ENCODE results near the gene PCDHA6. TPM values are rescaled to one million over a fixed set of nuclear protein-coding genes. Genes with fewer than 3 reads are reported as not detected.

The PCDHA6 gene
- total and polyA plus RNA-seq, 10 of the 15 experiments (the other 5 are each of a cell fraction or from before 2014, with no cell fraction given): 0.09 TPM; not detected in 9

DNA sequence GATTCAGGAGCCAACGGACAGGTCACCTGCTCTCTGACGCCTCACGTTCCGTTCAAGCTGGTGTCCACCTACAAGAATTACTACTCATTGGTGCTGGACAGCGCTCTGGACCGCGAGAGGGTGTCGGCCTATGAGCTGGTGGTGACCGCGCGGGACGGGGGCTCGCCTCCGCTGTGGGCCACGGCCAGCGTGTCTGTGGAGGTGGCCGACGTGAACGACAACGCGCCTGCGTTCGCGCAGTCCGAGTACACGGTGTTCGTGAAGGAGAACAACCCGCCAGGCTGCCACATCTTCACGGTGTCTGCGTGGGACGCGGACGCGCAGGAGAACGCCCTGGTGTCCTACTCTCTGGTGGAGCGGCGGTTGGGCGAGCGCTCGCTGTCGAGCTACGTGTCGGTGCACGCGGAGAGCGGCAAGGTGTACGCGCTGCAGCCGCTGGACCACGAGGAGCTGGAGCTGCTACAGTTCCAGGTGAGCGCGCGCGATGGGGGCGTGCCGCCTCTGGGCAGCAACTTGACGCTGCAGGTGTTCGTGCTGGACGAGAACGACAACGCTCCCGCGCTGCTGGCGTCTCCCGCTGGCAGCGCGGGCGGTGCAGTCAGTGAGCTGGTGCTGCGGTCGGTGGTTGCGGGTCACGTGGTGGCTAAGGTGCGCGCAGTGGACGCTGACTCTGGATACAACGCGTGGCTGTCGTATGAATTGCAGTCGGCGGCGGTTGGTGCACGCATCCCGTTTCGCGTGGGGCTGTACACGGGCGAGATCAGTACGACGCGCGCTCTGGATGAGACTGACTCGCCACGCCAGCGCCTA is 29.6 kb downstream of the PCDHA6 start:
- no peak overlapping the region for H3K4me2 ChIP-seq (ENCODE audit: control insufficient read depth, insufficient read depth)
- no TSS peak for BruUV-seq (replicated peaks)
- SMC1A ChIA-PET (ENCODE audit: uncharacterized antibody, unreplicated experiment): no interaction called here
- H3K36me3 ChIP-seq (ENCODE audit: control insufficient read depth in 2 of 2, insufficient read depth in 2 of 2, low read length in 1 of 2): no peaks in the 10 kb centered on the region
- H3K4me3 ChIP-seq: no peak overlapping the region
- ATAC-seq: no peak
- no peaks in the 10 kb centered on the region for H3K4me1 ChIP-seq (ENCODE audit: control insufficient read depth, insufficient read depth, low read length)
- 91% methylated on average over 88 of the region's 94 CpGs for WGBS (ENCODE audit: insufficient coverage, insufficient replicate concordance, low lambda C conversion rate, missing lambda C conversion rate)
- in situ Hi-C loops (cut with MboI) (no loop called here), intact Hi-C loops (cut with micrococcal nuclease; ENCODE audit: unreplicated experiment) (no loop called here)
- POLR2A ChIA-PET: no interaction called here
- no peak overlapping the region for H3K9ac ChIP-seq (ENCODE audit: control insufficient read depth, insufficient read depth, low read length)
- no peaks in the 10 kb centered on the region for H4K20me1 ChIP-seq (ENCODE audit: control insufficient read depth, insufficient read depth)
- no peak for FAIRE-seq
- no peaks in the 10 kb centered on the region; the same call in 2 of the 3 replicates for H3K9me3 ChIP-seq (replicated peaks; ENCODE audit: control insufficient read depth, insufficient read depth, low read length)
- RAD21 ChIA-PET (ENCODE audit: unreplicated experiment): no interaction called here
- no peaks in the 10 kb centered on the region for H3K27me3 ChIP-seq (replicated peaks in 1 of 2; ENCODE audit: control insufficient read depth in 2 of 2, insufficient read depth in 2 of 2, low read length in 1 of 2)
- no peak for TF ChIP-seq WRNIP1 (IDR thresholded peaks at IDR 0.05; ENCODE audit: borderline replicate concordance, low read depth, low read length)
- TF ChIP-seq, protein P1, sequence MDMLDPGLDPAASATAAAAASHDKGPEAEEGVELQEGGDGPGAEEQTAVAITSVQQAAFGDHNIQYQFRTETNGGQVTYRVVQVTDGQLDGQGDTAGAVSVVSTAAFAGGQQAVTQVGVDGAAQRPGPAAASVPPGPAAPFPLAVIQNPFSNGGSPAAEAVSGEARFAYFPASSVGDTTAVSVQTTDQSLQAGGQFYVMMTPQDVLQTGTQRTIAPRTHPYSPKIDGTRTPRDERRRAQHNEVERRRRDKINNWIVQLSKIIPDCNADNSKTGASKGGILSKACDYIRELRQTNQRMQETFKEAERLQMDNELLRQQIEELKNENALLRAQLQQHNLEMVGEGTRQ (IDR thresholded peaks at IDR 0.05; ENCODE audit: borderline replicate concordance, low read depth, low read length): no peak
- TF ChIP-seq RUNX3 (IDR thresholded peaks at IDR 0.05; ENCODE audit: low read length): no peak
- TF ChIP-seq, protein P2, sequence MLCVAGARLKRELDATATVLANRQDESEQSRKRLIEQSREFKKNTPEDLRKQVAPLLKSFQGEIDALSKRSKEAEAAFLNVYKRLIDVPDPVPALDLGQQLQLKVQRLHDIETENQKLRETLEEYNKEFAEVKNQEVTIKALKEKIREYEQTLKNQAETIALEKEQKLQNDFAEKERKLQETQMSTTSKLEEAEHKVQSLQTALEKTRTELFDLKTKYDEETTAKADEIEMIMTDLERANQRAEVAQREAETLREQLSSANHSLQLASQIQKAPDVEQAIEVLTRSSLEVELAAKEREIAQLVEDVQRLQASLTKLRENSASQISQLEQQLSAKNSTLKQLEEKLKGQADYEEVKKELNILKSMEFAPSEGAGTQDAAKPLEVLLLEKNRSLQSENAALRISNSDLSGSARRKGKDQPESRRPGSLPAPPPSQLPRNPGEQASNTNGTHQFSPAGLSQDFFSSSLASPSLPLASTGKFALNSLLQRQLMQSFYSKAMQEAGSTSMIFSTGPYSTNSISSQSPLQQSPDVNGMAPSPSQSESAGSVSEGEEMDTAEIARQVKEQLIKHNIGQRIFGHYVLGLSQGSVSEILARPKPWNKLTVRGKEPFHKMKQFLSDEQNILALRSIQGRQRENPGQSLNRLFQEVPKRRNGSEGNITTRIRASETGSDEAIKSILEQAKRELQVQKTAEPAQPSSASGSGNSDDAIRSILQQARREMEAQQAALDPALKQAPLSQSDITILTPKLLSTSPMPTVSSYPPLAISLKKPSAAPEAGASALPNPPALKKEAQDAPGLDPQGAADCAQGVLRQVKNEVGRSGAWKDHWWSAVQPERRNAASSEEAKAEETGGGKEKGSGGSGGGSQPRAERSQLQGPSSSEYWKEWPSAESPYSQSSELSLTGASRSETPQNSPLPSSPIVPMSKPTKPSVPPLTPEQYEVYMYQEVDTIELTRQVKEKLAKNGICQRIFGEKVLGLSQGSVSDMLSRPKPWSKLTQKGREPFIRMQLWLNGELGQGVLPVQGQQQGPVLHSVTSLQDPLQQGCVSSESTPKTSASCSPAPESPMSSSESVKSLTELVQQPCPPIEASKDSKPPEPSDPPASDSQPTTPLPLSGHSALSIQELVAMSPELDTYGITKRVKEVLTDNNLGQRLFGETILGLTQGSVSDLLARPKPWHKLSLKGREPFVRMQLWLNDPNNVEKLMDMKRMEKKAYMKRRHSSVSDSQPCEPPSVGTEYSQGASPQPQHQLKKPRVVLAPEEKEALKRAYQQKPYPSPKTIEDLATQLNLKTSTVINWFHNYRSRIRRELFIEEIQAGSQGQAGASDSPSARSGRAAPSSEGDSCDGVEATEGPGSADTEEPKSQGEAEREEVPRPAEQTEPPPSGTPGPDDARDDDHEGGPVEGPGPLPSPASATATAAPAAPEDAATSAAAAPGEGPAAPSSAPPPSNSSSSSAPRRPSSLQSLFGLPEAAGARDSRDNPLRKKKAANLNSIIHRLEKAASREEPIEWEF (IDR thresholded peaks at IDR 0.05; ENCODE audit: insufficient replicate concordance, low read depth, low read length): no peak
- no peak for TF ChIP-seq IKZF2 (IDR thresholded peaks at IDR 0.05)
- TF ChIP-seq, protein P3, sequence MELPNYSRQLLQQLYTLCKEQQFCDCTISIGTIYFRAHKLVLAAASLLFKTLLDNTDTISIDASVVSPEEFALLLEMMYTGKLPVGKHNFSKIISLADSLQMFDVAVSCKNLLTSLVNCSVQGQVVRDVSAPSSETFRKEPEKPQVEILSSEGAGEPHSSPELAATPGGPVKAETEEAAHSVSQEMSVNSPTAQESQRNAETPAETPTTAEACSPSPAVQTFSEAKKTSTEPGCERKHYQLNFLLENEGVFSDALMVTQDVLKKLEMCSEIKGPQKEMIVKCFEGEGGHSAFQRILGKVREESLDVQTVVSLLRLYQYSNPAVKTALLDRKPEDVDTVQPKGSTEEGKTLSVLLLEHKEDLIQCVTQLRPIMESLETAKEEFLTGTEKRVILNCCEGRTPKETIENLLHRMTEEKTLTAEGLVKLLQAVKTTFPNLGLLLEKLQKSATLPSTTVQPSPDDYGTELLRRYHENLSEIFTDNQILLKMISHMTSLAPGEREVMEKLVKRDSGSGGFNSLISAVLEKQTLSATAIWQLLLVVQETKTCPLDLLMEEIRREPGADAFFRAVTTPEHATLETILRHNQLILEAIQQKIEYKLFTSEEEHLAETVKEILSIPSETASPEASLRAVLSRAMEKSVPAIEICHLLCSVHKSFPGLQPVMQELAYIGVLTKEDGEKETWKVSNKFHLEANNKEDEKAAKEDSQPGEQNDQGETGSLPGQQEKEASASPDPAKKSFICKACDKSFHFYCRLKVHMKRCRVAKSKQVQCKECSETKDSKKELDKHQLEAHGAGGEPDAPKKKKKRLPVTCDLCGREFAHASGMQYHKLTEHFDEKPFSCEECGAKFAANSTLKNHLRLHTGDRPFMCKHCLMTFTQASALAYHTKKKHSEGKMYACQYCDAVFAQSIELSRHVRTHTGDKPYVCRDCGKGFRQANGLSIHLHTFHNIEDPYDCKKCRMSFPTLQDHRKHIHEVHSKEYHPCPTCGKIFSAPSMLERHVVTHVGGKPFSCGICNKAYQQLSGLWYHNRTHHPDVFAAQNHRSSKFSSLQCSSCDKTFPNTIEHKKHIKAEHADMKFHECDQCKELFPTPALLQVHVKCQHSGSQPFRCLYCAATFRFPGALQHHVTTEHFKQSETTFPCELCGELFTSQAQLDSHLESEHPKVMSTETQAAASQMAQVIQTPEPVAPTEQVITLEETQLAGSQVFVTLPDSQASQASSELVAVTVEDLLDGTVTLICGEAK (IDR thresholded peaks at IDR 0.05; ENCODE audit: borderline replicate concordance): no peak
- TF ChIP-seq ZNF207 (IDR thresholded peaks at IDR 0.05; ENCODE audit: borderline replicate concordance): no peak
- TF ChIP-seq, protein P4, sequence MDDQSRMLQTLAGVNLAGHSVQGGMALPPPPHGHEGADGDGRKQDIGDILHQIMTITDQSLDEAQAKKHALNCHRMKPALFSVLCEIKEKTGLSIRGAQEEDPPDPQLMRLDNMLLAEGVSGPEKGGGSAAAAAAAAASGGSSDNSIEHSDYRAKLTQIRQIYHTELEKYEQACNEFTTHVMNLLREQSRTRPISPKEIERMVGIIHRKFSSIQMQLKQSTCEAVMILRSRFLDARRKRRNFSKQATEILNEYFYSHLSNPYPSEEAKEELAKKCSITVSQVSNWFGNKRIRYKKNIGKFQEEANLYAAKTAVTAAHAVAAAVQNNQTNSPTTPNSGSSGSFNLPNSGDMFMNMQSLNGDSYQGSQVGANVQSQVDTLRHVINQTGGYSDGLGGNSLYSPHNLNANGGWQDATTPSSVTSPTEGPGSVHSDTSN (IDR thresholded peaks at IDR 0.05; ENCODE audit: insufficient replicate concordance, low read depth, low read length): no peak
- TF ChIP-seq IKZF1 (conservative IDR thresholded peaks at IDR 0.05): no peak
- TF ChIP-seq DPF2 (IDR thresholded peaks at IDR 0.05): no peak
- CTCF ChIA-PET: no interaction called here
- no peak overlapping the region for H2AFZ ChIP-seq (ENCODE audit: control insufficient read depth, low read depth, low read length)
- DNase-seq (ENCODE audit: low read depth, low spot score): no peak
- no peak overlapping the region for H3K27ac ChIP-seq (ENCODE audit: control insufficient read depth, insufficient read depth)
- no peaks in the 10 kb centered on the region for H3K79me2 ChIP-seq (ENCODE audit: control insufficient read depth, insufficient read depth, low read length)

Data from GM12878 (cell line).